Peyer's patch (tissue), 4 donors: ENCODE data around the gene DISC1.

Experiments used
- POLR2A ChIP-seq, 2 donors: fragments of 450-650 bp; IDR thresholded peaks; one replicate each; pipeline ENCODE4 v1.5.1; 2017; ENCODE audit warnings: antibody characterized with exemption in 2 of 2, mild to moderate bottlenecking in 2 of 2, moderate library complexity in 2 of 2
- TF ChIP-seq, protein P1 (sequence below), 6 experiments: fragments of 450-650 bp in 4 of 6; fragments of 200-600 bp in 2 of 6; sonication (generic) in 1 of 6; IDR thresholded peaks; one replicate each; pipeline ENCODE4 v1.5.1; 2017 to 2019; ENCODE audit warnings: antibody characterized with exemption in 6 of 6, mild to moderate bottlenecking in 3 of 6, moderate library complexity in 1 of 6

DNA sequence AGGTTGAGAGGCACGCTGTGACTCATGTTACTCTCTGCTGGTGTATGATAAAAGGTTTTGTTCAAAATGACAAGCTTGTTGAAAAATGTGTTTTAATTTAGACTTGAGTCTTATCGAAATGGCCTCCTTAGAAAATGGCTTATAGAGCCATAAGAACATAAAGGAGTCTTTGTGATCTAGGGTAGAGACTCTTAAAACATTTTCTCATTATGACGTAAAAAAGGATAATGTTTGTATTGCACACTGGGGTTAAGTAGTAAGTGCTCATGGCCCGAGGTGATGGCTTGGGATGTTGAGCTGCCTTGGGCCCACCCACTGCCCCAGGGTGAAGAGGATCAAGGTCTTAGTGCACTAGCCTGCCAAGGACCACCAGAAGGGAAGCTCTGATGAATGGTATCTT, 117.4 kb downstream of the DISC1 start:
- no peak for TF ChIP-seq POLR2A (IDR thresholded peaks at IDR 0.05)
- TF ChIP-seq, protein P1, sequence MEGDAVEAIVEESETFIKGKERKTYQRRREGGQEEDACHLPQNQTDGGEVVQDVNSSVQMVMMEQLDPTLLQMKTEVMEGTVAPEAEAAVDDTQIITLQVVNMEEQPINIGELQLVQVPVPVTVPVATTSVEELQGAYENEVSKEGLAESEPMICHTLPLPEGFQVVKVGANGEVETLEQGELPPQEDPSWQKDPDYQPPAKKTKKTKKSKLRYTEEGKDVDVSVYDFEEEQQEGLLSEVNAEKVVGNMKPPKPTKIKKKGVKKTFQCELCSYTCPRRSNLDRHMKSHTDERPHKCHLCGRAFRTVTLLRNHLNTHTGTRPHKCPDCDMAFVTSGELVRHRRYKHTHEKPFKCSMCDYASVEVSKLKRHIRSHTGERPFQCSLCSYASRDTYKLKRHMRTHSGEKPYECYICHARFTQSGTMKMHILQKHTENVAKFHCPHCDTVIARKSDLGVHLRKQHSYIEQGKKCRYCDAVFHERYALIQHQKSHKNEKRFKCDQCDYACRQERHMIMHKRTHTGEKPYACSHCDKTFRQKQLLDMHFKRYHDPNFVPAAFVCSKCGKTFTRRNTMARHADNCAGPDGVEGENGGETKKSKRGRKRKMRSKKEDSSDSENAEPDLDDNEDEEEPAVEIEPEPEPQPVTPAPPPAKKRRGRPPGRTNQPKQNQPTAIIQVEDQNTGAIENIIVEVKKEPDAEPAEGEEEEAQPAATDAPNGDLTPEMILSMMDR (IDR thresholded peaks at IDR 0.05): no peak
